Left ventricle myocardium inferior (tissue), 1 donor: Measurements from ENCODE around the gene KNCN. TPM values are rescaled to one million over a fixed set of nuclear protein-coding genes. Genes with fewer than 3 reads are reported as not detected.

Experiments
- DNase-seq: peaks from one replicate; pipeline ENCODE4 v3.0.0-alpha.2; 2020
- H3K27ac ChIP-seq: fragments of 200-600 bp; replicated peaks from 2 replicates; pipeline ENCODE4 v1.8.0; 2021
- H3K27me3 ChIP-seq: fragments of 200-600 bp; 2 replicates; pipeline ENCODE4 v1.8.0; 2021; ENCODE audit warnings: low read depth
- H3K36me3 ChIP-seq: fragments of 200-600 bp; 2 replicates; pipeline ENCODE4 v1.8.0; 2021
- H3K4me1 ChIP-seq: fragments of 200-600 bp; 2 replicates; pipeline ENCODE4 v1.8.0; 2021
- H3K4me3 ChIP-seq: fragments of 200-600 bp; 2 replicates; pipeline ENCODE4 v1.8.0; 2021; ENCODE audit warnings: mild to moderate bottlenecking, moderate library complexity
- H3K9me3 ChIP-seq: fragments of 200-600 bp; replicated peaks from 2 replicates; pipeline ENCODE4 v1.8.0; 2021
- intact Hi-C: fragments of 100-400 bp; cut with micrococcal nuclease; formaldehyde crosslinking; loops from one replicate; pipeline ENCODE4 v1.11.0; 2022
- total RNA-seq: library from RNA; stranded (reverse); fragmentation: NEBNext Ultra II Directional; extraction: Animal tissue kit (Norgen Biotek cat#: 25700); gene quantifications from one replicate; pipeline ENCODE4 v1.2.1, GENCODE V29; 2021
- TF ChIP-seq, protein P1 (sequence below): fragments of 200-600 bp; IDR thresholded peaks from 2 replicates; pipeline ENCODE4 v1.8.0; 2021; ENCODE audit warnings: antibody characterized with exemption, mild to moderate bottlenecking, borderline replicate concordance
- donor health status: DM: no; HTN: yes; CAD: no; lungs with severe emphysema.

Gene KNCN
- total RNA-seq, 1 donor from 2014 or later: not detected

DNA sequence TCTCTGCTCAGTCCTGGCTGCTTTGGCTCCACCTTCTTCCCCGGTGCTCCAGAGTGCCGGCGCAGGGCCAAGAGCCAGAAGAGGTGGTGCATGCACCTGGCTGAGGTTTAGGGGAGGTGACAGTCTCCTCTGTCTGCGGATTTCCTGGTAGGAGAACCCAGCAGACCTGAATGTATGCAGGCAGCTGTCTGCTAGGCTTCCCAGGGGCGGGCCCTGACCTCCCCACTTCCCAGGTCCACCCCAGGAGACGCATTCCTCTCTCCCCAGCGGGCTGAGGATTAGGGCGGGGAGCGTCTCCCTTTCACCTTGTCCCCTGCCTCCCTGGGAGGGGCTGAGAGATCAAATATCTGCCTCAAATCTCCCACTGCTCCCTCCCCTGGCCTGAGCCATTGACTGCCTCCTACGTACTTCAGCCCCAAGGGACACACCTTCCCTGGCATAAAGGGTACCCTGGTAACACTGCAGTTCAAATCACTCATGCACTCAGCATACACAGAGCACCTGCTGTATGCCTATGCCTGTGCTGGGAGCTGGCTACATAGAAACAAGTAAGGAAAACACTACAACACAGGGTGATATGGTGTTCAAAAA lies 34.3 kb downstream of the KNCN start:
- intact Hi-C loops: no loop called here
- no peak overlapping the region for H3K27ac ChIP-seq
- no peak for DNase-seq

DNA sequence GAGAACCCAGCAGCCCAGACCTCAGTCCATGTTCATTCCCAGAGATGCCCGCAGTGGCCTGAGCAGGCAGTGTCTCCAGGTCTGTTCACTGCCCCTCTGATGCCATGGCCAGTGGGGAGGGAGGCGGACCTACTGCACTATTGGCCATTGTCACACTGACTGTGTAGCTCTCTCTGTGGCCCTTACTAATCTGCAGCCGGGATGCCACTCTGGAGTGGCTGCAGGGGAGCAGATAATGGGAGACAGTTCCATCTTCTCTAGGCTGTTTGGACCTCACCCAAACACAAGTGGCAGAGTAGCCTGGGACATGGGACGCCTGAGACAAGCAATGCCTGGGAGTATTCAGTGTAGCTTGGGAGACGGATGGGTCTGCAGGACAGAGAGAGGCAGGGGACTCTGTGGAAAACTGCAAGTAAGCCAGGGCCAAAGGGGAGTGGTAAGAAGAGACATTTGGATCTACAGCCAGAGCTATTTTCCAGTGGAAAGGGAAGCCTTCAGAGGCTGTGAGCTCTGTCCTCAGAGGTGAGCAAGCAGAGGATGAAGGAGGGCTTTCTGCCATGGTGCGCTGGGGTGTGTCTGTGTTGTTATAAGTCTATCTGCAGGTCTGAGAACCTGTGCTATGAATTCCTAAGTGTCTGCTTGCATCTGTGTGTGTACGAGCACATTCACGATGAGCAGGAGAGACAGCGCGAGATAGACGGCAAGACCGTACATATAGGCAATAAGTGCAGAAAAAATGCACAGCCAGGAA lies 35.1 kb downstream of the KNCN start:
- Histone ChIP-seq H3K27me3 (peaks cover 99% of the 10 kb centered on the region), H3K4me1 (no peaks in the 10 kb centered on the region), H3K4me3 (no peak overlapping the region)

More for the DNA sequence above, 34.3 kb downstream of the KNCN start:
- Histone ChIP-seq H3K9me3 (no peaks in the 10 kb centered on the region), H3K4me3 (no peak overlapping the region), H3K27me3 (peaks cover 97% of the 10 kb centered on the region), H3K4me1 (peaks cover under 1% of the 10 kb centered on the region), H3K36me3 (no peaks in the 10 kb centered on the region)
- TF ChIP-seq, protein P1, sequence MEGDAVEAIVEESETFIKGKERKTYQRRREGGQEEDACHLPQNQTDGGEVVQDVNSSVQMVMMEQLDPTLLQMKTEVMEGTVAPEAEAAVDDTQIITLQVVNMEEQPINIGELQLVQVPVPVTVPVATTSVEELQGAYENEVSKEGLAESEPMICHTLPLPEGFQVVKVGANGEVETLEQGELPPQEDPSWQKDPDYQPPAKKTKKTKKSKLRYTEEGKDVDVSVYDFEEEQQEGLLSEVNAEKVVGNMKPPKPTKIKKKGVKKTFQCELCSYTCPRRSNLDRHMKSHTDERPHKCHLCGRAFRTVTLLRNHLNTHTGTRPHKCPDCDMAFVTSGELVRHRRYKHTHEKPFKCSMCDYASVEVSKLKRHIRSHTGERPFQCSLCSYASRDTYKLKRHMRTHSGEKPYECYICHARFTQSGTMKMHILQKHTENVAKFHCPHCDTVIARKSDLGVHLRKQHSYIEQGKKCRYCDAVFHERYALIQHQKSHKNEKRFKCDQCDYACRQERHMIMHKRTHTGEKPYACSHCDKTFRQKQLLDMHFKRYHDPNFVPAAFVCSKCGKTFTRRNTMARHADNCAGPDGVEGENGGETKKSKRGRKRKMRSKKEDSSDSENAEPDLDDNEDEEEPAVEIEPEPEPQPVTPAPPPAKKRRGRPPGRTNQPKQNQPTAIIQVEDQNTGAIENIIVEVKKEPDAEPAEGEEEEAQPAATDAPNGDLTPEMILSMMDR: no peak

GRCh38 chr1:46515576-46515975 lies 35.9 kb downstream of the KNCN start:
- intact Hi-C loops: no loop called here
- Histone ChIP-seq H3K27ac (no peak overlapping the region), H3K4me3 (no peak overlapping the region), H3K27me3 (peaks cover 99% of the 10 kb centered on the region), H3K4me1 (no peaks in the 10 kb centered on the region), H3K36me3 (no peaks in the 10 kb centered on the region), H3K9me3 (no peaks in the 10 kb centered on the region)
- TF ChIP-seq, protein P1: no peak
- no peak for DNase-seq

More for the DNA sequence above, 35.1 kb downstream of the KNCN start:
- no peak overlapping the region for H3K27ac ChIP-seq
- H3K36me3 ChIP-seq: no peaks in the 10 kb centered on the region
- intact Hi-C loops: no loop called here
- no peak for DNase-seq
- TF ChIP-seq, protein P1: no peak
- no peaks in the 10 kb centered on the region for H3K9me3 ChIP-seq

- no peaks in the 10 kb centered on the region for H3K36me3 ChIP-seq
- intact Hi-C loops: no loop called here
- H3K27ac ChIP-seq: no peak overlapping the region
- DNase-seq: no peak
- TF ChIP-seq, protein P1: no peak
- H3K27me3 ChIP-seq: peaks cover 86% of the 10 kb centered on the region
- no peak overlapping the region for H3K4me3 ChIP-seq
- H3K9me3 ChIP-seq: no peaks in the 10 kb centered on the region
- no peaks in the 10 kb centered on the region for H3K4me1 ChIP-seq
Measured at GRCh38 chr1:46513536-46513935, 37.9 kb downstream of the KNCN start.

GRCh38 chr1:46512792-46513190 lies 38.7 kb downstream of the KNCN start:
- peaks cover 84% of the 10 kb centered on the region for H3K27me3 ChIP-seq
- H3K4me3 ChIP-seq: no peak overlapping the region
- H3K9me3 ChIP-seq: no peaks in the 10 kb centered on the region
- intact Hi-C loops: no loop called here
- H3K27ac ChIP-seq: no peak overlapping the region
- no peaks in the 10 kb centered on the region for H3K4me1 ChIP-seq
- TF ChIP-seq, protein P1: no peak
- DNase-seq: no peak
- H3K36me3 ChIP-seq: no peaks in the 10 kb centered on the region
